ENCODE measurements around the gene EVC.
"Not testable (repeated sequence)": the region's sequence is repeated elsewhere in the genome, so short reads cannot be mapped to it uniquely, and the experiment has no call there.

EVC gene

DNA sequence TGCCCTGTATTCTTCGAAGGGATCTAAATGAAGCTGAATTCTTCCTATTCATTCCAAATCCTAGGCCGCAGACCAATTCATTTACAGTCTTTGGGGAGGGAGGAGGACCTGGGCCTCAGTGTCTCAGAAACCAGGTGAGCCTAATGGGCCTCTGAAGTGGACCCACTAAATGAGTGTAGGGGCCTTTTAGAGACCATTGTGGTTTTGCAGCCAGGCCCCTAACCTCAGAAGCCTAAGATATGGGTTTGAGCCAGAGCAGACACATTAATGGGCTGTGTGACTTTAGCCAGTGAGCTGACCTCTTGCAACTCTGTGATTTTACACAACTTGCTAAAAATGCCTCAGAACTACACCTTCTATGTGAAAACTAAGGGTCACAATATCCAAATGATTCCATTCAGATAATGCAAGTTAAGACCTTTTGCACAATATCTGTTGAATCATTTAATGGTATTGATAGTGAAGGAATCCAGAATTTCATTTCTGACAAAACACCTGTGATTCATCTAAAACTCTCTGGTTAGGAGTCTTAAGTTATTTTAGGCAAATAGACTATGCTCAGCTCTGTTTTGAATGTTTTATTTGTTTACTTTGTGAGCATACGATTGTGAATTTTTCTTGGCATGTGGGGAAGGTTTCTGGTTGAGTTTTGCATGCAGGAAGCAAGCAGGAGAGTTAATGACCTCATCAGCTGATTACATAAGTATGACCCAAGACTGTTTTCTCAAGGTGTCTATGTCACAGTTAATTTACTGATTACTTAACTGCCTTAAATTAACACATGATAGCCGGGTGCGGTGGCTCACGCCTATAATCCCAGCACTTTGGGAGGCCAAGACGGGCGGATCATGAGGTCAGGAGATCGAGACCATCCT, 75.0 kb downstream of the EVC start:
- DNase-seq (ENCODE audit: low spot score), result no peak

DNA sequence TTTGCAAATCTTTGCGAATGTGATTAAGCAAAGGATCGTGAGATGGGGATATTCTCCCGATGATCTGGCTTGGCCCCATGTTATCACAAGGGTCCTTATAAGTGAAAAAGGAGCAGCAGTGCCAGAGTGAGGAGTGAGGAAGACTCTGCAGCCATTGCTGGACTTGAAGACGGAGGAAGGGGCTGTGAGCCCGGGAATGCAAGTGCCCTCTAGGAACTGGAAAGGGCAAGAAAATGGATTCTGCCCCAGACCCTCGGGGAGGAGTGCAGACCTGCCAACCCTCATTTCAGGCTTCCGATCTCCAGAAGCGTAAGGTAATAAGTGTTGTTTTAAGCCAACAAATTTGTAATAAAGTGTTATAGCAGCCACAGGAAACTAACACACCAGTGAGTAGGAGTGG, 76.3 kb downstream of the EVC start:
- no peak for DNase-seq (ENCODE audit: low spot score)

DNA sequence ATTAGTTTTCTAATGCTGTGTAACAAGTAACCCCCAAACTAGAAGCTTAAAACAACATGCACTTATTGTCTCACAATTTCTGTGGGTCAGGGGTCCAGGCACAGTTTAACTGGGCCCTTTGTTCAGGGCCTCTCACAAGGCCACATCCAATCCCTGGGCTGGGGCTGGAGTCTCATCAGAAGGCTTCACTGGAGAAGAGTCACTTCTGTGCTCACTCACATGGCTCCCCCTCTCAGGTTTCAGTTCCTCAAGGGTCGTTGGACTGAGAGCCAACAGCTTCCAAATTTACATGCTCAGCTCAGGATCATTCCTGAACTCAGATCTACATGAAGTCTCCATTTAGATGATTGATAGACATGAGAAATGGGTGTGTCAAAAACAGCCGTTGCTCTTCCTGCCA, 77.1 kb downstream of the EVC start:
- no peak for DNase-seq (ENCODE audit: low spot score)

DNA sequence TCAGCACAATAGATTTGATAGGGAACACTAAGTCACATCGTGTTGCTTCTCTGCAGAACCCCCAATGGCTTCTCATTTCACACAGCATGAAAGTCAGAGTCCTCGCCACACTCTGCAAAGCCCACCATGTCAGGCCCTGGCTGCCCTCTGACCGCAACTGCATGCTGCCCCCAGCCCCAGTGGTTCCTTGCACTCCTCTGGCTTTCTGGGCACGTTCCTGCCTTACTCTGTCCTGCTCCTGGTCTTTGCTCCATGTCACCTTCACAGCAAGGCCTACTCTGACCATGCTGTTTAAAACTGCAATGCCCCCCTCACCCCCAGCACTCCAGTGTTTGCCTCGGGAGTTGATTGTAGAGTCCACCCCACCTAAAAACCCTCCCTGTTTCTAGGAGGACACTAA, 78.1 kb downstream of the EVC start:
- DNase-seq (ENCODE audit: low spot score), result no peak

DNA sequence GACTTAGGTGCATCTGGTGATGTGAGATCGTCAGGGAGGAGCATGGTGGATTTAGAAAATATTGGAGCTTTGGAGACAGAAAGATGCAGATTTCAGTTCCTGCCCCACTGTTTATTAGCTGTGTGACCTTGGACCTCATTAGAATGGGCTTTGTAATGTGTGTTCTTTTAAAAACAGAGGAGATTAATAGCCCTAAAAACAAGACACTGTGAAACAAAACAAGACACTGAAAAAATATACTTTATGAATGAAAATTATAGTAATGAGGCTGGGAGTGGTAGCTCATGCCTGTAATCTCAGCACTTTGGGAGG, 79.5 kb downstream of the EVC start:
- no peak for DNase-seq (ENCODE audit: low spot score)

DNA sequence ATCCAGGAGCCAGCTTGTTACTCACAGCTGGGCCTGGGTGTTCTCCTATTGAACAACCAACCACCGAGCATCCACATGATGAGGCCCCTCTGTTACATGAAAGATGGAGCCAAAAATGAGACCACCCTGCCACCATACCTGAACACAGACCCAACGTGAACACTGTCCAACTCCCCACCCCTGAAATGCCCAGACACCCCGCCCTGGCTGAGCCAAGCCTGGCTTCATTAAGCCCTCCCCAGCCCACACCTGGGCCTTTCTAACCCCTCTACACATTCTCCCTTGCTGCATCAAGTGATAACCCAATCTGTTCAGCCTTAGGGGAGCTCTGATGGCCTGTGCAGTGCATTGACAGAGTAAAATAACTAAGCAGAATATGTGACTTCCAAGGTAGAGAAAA, 80.7 kb downstream of the EVC start:
- no peak for DNase-seq (ENCODE audit: low spot score)

DNA sequence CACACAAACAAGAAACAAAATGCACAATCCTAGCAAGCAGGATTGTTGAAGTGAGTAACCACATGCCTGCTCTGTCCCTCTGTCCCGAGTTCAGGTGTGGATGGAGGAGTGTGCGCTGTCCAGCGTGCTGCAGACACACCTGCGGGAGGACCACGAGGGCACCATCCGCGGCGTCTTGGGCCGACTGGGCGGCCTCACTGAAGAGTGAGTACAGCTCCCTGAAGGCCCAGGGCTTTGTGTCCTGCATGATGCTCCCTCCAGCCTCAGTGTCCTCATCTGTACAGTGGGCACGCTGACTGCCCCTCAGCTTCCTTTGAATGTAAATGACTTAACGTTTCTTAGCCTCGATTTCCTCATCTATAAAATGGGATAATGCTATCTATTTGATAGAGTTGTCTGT, 82.5 kb downstream of the EVC start:
- no peak for DNase-seq (ENCODE audit: low spot score)

DNA sequence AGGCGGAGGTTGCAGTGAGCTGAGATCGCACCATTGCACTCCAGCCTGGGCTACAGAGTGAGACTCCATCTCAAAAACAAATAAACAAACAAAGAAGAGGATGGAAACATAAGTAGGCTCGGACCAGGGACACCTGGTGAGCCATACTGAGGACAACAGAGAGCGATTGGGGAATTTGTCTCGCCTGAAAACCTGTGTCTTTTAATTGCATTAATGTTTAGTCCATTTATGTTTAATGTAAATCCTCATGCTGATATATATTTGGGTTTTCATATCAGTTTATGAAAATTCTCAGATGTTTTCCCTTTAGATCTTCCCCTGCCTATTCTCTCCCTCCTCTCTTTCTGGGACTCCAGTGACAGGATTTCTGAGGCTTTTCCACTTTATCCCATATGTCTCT, 84.6 kb downstream of the EVC start:
- DNase-seq (ENCODE audit: low spot score), result no peak

DNA sequence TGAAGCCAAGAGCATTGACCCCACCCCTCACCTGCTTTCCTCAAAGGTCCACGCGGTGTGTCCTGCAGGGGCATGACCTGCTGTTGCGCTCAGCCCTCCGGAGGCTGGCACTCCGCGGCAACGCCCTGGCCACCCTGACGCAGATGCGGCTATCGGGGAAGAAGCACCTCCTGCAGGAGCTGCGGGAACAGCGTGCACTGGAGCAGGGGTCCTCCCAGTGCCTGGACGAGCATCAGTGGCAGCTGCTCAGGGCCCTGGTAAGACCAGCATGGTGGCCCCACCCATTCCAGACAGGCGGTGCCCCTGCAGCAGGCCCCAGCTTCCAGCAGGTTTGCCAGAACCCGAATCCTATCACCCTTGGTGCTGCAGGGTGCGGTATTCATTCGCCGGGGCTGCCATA, 86.0 kb downstream of the EVC start:
- DNase-seq (ENCODE audit: low spot score), result no peak

DNA sequence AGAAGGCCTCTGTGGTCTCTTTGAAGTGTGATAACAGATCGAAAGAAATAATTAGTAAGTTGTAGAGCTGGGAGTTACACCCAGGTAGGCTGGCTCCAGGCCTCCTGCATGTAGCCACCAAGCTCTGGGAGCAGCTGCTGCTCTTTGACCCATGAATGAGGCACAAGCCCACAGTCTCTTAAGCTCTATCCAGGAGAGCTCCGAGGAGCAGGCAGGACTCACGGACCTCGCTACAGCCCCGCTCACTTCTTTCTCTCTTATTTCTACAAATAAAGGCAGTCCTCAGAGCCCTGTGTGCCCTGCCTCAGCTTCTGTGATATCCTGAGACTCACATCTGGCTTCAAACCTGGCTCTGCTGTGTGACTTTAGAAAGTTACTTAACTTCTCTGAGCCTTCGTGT, 86.9 kb downstream of the EVC start:
- DNase-seq (ENCODE audit: low spot score), result no peak

DNA sequence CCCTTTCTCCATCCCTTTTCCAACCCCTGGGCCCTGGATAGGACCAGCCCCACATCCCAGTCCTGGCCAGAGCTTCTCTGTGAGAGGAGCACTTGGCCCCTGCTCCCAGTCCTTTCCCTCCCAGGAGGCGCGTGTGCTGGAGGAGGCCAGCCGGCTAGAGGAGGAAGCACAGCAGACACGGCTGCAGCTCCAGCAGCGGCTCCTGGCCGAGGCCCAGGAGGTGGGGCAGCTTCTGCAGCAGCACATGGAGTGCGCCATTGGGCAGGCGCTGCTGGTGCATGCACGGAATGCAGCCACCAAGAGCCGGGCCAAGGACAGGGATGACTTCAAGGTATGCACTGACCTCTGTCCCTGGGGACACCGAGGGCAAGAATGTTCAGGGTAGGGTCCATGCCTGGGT, 87.5 kb downstream of the EVC start:
- no peak for DNase-seq (ENCODE audit: low spot score)

DNA sequence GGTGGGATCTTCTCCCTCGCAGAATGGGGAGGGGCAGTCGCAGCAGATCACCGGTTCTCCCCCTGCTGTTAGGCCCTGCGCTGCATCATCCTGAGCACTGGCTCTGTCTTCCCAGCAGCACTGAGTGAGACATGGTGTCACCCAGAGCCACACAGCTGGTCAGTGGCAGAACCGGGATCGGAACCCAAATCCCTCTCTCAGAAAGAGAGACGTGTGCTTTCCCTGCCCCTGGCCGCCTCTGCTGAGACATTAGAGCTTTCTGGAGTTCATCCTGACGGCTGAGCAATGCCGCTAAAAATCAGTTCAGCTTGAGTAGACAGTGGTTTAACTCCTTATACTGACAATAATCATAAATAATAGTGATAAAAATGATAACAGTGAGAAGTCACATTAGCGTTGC, 87.9 kb downstream of the EVC start:
- DNase-seq (ENCODE audit: low spot score), result no peak

DNA sequence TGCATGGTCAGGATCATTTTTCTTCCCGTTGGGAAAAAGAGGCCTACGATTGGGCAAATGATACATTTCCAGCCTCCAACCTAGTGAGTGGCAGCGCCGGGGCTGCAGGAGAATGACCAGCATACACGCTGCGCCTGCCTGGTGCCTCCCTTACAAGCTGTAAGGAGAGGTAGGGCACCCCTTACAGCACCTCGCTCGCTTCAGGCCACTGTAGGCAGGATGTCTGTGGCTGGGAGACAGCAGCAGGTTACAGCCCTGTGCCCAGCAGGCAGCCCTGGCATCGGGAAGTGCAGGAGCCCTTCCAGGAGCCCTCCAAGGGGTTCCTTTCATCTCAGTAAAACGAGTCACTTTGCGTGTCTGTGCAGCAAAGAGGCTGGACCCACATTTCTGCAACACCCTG, 88.4 kb downstream of the EVC start:
- DNase-seq (ENCODE audit: low spot score), result no peak

DNA sequence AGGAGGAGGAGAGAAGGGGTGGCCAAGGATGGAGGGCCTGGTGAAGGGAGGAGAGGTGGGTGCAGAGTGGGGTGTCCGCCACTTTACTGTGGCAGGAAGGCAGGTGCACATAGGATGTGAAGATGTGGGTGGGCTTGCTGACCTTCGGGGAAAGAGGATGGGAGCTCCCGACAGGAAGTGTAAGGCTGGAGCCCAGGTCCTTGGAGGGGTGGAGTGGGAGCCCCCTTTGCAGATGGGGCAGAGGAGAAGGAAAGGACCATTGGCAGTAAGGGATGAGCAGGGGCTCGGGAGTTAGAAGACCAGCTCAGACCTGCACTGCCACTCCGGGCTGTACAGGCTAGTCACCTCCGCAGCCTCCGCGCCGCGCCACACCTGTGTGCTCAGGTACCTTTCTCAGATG, 89.5 kb downstream of the EVC start:
- DNase-seq (ENCODE audit: low spot score), result no peak

DNA sequence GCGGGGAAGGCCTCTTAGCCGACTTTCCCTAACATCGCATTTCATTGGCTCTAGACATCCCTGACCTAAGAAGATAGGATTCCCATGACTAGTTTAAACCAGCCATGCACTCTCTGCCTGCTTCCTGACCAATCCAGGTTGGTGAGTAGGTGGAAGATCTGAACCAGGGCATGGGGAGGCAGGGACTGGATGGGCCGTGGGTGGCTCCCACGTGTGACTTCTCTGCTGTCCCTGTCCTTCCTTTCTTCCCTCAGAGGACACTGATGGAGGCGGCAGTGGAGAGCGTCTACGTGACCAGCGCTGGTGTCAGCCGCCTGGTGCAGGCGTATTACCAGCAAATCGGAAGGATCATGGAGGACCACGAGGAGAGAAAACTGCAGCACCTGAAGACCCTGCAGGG, 90.7 kb downstream of the EVC start:
- DNase-seq (ENCODE audit: low spot score), result no peak

DNA sequence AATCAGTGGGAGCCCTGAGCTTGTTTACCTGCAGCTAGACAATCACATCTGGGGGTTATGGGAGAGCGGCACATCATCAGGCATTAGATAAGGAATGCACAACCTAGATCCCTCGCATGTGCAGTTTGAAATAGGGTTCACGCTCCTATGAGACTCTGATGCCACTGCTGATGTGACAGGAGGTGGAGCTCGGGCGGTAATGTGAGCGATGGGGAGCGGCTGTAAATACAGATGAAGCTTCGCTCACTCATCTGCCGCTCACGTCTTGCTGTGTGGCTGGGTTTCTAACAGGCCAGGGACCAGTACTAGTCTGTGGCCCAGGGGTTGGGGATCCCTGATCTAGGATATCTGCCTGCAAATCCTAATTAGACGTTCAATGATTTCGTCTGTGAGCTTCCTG, 91.6 kb downstream of the EVC start:
- no peak for DNase-seq (ENCODE audit: low spot score)

DNA sequence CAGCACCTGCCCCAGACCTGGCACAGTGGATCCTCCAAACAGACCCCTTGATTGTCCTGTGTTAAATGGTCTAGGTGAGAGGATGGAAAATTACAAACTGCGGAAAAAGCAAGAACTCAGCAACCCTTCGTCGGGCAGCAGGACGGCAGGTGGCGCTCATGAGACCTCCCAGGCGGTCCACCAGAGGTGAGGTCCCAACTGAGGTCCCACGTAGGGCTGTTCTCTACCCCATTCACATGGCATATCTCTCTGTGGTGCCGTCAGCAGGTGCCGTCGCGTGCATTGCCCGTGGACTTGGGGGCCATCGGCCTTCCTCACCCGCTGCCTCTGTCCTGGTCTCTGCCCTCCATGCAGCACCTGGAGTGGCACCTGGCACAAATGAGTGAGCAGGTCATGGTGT, 93.7 kb downstream of the EVC start:
- DNase-seq (ENCODE audit: low spot score), result no peak

DNA sequence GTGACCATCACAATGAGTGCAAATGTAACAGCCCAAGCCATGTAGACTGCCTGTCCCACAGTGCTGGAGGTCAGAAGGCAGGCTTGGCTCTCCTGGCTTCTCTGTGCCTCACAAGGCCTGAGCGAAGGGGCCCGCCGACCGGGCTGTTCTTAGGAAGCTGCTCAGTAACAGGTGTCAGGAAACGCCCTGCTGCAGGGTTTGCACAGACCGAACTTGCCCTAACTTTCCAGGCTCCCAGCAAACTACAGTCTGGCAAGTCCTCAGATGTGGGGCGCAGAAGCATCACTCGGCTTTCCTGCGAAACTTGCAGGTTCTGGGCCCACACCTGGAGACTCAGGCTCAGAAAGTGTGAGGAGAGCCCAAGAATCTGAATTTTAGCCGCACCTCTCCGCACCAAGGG, 94.3 kb downstream of the EVC start:
- no peak for DNase-seq (ENCODE audit: low spot score)

DNA sequence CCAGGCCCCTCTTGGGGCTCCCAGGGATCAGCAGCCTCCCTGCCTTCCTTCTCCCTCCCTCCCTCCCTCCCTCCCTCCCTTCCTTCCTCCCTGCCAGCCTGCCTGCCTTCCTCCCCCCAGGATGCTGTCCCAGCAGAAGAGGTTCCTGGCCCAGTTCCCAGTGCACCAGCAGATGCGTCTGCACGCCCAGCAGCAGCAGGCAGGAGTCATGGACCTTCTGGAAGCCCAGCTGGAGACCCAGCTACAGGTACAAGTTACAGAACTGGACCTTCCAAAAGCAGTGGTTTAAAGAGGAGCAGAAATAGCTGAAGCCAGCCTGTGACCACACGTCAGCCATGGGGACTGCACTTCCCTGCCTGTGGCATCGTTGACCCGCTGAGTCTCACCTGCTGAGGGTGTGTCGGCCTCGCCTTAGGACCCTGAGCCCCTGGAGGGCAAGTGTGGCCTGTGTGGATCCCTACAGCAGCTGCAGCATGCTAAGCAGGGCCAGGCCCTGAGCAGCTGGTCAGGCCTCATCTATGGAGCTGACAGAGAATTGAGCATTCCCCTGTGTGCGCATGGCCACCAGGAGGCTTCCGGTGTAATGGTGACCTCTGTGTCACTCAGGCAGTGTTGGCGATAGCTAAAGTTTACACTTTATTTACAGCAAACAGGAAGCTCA, 97.2 kb downstream of the EVC start:
- DNase-seq (ENCODE audit: low spot score), result no peak

DNA sequence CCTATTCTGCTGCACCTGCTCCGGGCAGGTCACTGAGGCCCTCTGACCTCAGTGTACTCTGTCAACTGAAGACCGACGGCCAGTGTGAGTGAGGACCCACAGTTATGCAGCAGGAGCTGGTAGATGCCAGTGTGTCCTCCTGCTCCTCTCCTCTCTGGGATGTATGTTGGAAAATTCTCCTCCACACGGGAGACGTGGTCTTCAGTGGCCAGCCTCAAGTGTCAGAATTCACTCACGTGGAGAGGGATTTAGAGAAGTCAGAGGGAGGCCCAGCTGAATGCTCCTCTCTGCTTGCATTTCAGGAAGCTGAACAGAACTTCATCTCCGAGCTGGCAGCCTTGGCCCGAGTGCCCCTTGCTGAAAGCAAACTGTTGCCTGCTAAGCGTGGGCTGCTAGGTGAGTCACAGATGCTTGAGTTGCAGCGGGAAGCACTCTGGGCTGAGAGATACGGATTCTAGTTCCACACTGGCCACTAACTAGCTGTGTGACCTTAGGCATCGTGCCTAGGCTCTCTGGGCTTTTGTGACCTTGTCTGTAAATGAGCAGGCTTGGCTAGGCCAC, 98.3 kb downstream of the EVC start:
- no peak for DNase-seq (ENCODE audit: low spot score)

DNA sequence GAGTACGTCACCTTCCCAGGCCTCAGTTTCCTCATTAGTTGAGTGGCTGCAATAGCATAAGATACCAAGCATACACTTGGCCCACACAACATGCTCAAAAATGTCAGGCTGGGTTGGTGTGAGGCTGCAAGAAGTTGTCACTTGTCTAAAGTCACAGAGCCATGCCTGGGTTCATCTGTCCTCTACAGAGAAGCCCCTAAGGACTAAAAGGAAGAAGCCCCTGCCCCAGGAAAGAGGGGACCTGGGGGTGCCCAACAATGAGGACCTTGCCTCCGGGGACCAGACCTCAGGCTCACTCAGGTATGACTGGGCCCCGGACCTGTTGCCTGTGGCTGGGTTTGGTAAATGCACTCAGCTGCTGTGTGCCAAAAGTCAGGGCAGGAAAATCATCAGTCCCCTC, 99.2 kb downstream of the EVC start:
- no peak for DNase-seq (ENCODE audit: low spot score)

DNA sequence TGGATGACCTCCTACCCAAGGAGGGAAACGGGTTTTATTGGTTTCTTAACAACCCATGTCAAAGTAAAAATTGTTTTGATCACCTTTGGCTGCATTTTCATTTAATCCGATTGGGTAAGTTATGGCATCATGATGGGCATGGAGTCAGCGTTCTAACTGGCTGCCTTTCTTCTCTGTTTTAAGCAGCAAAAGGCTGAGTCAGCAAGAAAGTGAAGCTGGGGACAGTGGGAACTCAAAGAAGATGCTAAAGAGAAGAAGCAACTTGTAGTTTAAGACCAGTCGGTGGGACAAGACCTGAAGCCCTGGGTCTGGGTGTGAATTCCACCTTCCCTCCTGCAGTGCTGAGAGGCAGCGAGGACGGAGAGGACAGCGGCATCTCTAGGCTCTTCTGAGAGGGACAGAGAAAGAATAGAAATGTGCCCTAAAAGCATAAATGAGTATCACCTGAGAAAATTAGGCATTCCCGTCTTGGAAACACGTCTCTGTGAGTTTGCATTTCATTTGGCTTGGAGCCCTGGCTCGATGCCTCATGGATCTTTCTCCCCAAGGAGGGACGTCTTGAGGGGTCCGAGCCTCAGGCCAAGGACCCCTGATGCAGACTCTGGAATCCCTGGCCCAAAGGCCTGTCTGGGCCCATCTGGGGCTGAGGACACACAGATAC, 99.9 kb downstream of the EVC start:
- DNase-seq (ENCODE audit: low spot score), result no peak

DNA sequence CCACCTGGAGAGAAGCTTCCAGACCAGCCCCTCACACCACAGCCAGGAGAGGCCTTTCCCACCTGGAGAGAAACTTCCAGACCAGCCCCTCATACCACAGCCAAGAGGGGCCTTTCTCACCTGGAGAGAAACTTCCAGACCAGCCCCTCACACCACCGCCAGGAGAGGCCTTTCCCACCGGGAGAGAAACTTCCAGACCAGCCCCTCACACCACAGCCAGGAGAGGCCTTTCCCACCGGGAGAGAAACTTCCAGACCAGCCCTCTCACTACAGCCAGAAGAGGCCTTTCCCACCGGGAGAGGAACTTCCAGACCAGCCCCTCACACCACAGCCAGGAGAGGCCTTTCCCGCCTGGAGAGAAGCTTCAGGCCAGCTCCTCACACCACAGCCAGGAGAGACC, 101.1 kb downstream of the EVC start:
- DNase-seq (ENCODE audit: low spot score), result not testable (repeated sequence)

Measured in CD4-positive, alpha-beta T cell treated with Interleukin-2 at 100 ng/mL for 4 hours (primary cell).